ENCODE measurements around the gene TMEM98. TPM values are rescaled to one million over a fixed set of nuclear protein-coding genes. Genes with fewer than 3 reads are reported as not detected.

TMEM98 gene
- total and polyA plus RNA-seq, 2 of the 4 experiments (the other 2 are of a cell fraction), result 173 to 195 TPM

DNA sequence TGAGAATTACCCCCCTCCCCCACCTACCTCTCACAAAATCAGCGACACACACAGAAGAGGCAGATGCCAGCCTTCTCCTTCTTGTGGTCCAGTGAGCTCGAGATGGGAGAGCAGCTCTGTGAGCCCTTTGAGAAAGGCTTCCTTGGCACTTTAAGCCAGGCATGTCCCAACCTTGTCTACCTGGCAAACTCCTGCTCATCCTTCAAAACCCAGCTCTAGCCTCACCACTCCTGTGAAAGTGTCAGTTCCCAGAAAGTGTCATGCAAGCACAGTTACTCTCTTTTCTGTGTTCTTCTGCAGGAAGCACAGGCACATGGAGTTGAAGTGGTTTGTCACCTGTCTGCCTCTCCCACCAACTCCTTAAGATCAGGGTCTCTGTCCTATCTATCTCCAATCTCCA, 1.6 kb downstream of the TMEM98 start:
- POLR2A ChIA-PET (ENCODE audit: unreplicated experiment), result no interaction called here
- Histone ChIP-seq H3K9ac (ENCODE audit: low read depth, low read length) (peak overlapping the region; percentile 98; the same call in 1 of the 2 replicates), H3K14ac (replicated peaks; ENCODE audit: low read depth, low read length) (peak overlapping the region; percentile 96), H3K9me3 (ENCODE audit: control insufficient read depth, insufficient read depth, low read length) (no peaks in the 10 kb centered on the region), H3K4ac (ENCODE audit: low read depth, low read length) (peak overlapping the region; percentile 92), H2BK120ac (ENCODE audit: low read depth, low read length) (no peak overlapping the region), H3K4me3 (ENCODE audit: insufficient read depth, low read depth, low read length) (peak overlapping the region; percentile 79), H2BK20ac (ENCODE audit: low read depth, low read length) (no peak overlapping the region), H4K20me1 (ENCODE audit: insufficient read depth, low read length) (peaks cover 9% of the 10 kb centered on the region; the same call in 1 of the 2 replicates), H2BK5ac (ENCODE audit: low read depth, low read length, poor library complexity, severe bottlenecking) (no peak overlapping the region), H3K79me1 (ENCODE audit: low read depth in 1 of 2, low read length in 2 of 2) (peaks cover 11 to 56% of the 10 kb centered on the region in 2 experiments), H3K9me1 (ENCODE audit: insufficient read depth, low read length) (peaks cover 28% of the 10 kb centered on the region), H2AK5ac (ENCODE audit: low read depth, low read length) (peak overlapping the region; percentile 84; the same call in 1 of the 2 replicates), H3K56ac (ENCODE audit: extremely low read depth, insufficient read depth, low read length) (no peak overlapping the region), H3K23ac (ENCODE audit: low read depth, low read length) (peak overlapping the region; percentile 99), H3K4me2 (ENCODE audit: low read depth, low read length) (peak overlapping the region; percentile 95), H4K8ac (ENCODE audit: low read depth in 2 of 2, low read length in 2 of 2) (peak overlapping the region in 1 of 2 experiments; percentile 89; a peak in 2 of 4 replicates), H3K27ac (ENCODE audit: insufficient read depth, low read length) (peak overlapping the region; percentile 13; the same call in 1 of the 2 replicates), H4K91ac (ENCODE audit: insufficient read depth, low read depth, low read length) (0 out of 2 replicates have a peak overlapping the region, but pooled peaks have one; percentile 80), H2BK15ac (ENCODE audit: low read depth, low read length) (no peak overlapping the region), H3K27me3 (ENCODE audit: control insufficient read depth, insufficient read depth, low read length) (no peaks in the 10 kb centered on the region), H3K36me3 (ENCODE audit: control insufficient read depth, insufficient read depth, low read length) (peaks cover 26% of the 10 kb centered on the region), H4K5ac (ENCODE audit: low read depth, low read length) (peak overlapping the region; percentile 29; the same call in 1 of the 2 replicates), H2AK9ac (replicated peaks; ENCODE audit: low read depth, low read length, poor library complexity) (peak overlapping the region; percentile 96), H2AFZ (replicated peaks; ENCODE audit: low read length, poor library complexity) (peak overlapping the region; percentile 8), H3K18ac (ENCODE audit: low read depth, low read length) (no peak overlapping the region; the same call in 1 of the 2 replicates), H3K4me1 (ENCODE audit: control insufficient read depth, insufficient read depth, low read length) (peaks cover 17% of the 10 kb centered on the region)
- in situ Hi-C loops (cut with MboI; ENCODE audit: low sequenced_read_pairs), result no loop called here
- CTCF ChIA-PET, result interaction anchor here (0.6 to 2.0 kb wide), 3 partner anchors 18 to 510 kb away, joined by 3 to 7 read pairs (median 7); no protein-coding TSS in a partner anchor
- intact Hi-C loops (cut with micrococcal nuclease), result loop anchor here (5.0 kb wide), 2 partner anchors 52 to 68 kb away; partner anchors contain the start of gene MYO1D
- TF ChIP-seq, protein P1, sequence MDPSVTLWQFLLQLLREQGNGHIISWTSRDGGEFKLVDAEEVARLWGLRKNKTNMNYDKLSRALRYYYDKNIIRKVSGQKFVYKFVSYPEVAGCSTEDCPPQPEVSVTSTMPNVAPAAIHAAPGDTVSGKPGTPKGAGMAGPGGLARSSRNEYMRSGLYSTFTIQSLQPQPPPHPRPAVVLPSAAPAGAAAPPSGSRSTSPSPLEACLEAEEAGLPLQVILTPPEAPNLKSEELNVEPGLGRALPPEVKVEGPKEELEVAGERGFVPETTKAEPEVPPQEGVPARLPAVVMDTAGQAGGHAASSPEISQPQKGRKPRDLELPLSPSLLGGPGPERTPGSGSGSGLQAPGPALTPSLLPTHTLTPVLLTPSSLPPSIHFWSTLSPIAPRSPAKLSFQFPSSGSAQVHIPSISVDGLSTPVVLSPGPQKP (IDR thresholded peaks at IDR 0.05; ENCODE audit: borderline replicate concordance, low read depth, low read length), result no peak
- TF ChIP-seq POLR2A (IDR thresholded peaks at IDR 0.05; ENCODE audit: low read depth, low read length), result no peak
- no peak for TF ChIP-seq MAFK (IDR thresholded peaks at IDR 0.05; ENCODE audit: low read depth, low read length)
- TF ChIP-seq RFX5 (IDR thresholded peaks at IDR 0.05; ENCODE audit: low read depth, low read length), result no peak
- no peak for TF ChIP-seq MAZ (IDR thresholded peaks at IDR 0.05; ENCODE audit: borderline replicate concordance, low read depth, low read length)
- no peak for TF ChIP-seq FOS (IDR thresholded peaks at IDR 0.05; ENCODE audit: low read depth, low read length)
- no peak for TF ChIP-seq USF2 (IDR thresholded peaks at IDR 0.05; ENCODE audit: low read depth, low read length)
- TF ChIP-seq CHD1 (IDR thresholded peaks at IDR 0.05; ENCODE audit: low read depth, low read length), result no peak
- TF ChIP-seq RCOR1 (IDR thresholded peaks at IDR 0.05; ENCODE audit: insufficient replicate concordance, low read length), result no peak
- 14% methylated on average over 2 of the region's 2 CpGs; no CpG with 5 or more reads in 1 of the 2 experiments for WGBS, 2 experiments (ENCODE audit: extremely low coverage in 2 of 2, insufficient read length in 1 of 2)
- DNase-seq (no peak), ATAC-seq (ENCODE audit: low read depth) (no peak)
- no TSS peak for BruUV-seq (replicated peaks)
- dilution Hi-C loops (cut with HindIII; ENCODE audit: low sequenced_read_pairs, unreplicated experiment), result no loop called here

Data from IMR-90 (cell line).